IPS-11a (cell line): ENCODE measurements around the gene STARD4.

Experiments
- H3K4me3 ChIP-seq: one replicate; pipeline ENCODE4 v1.5.1; 2013; ENCODE audit warnings: low read depth, low read length, control low read depth

STARD4 gene

GRCh38 chr5:111478266-111478665 lies 34.1 kb downstream of the STARD4 start:
- H3K4me3 ChIP-seq, result no peak overlapping the region

GRCh38 chr5:111472579-111472978 lies 39.8 kb downstream of the STARD4 start:
- H3K4me3 ChIP-seq, result no peak overlapping the region

GRCh38 chr5:111472096-111472495 lies 40.2 kb downstream of the STARD4 start:
- H3K4me3 ChIP-seq, result no peak overlapping the region

GRCh38 chr5:111469903-111470302 lies 42.4 kb downstream of the STARD4 start:
- no peak overlapping the region for H3K4me3 ChIP-seq

- H3K4me3 ChIP-seq, result no peak overlapping the region
Measured at GRCh38 chr5:111469293-111469896, 42.9 kb downstream of the STARD4 start.

GRCh38 chr5:111463311-111463710 lies 49.0 kb downstream of the STARD4 start:
- no peak overlapping the region for H3K4me3 ChIP-seq

- no peak overlapping the region for H3K4me3 ChIP-seq
Measured at GRCh38 chr5:111461934-111462333, 50.4 kb downstream of the STARD4 start.

GRCh38 chr5:111461255-111461671 lies 51.1 kb downstream of the STARD4 start:
- H3K4me3 ChIP-seq, result no peak overlapping the region

GRCh38 chr5:111454776-111455175 lies 57.6 kb downstream of the STARD4 start:
- H3K4me3 ChIP-seq, result no peak overlapping the region

GRCh38 chr5:111454198-111454622 lies 58.1 kb downstream of the STARD4 start:
- no peak overlapping the region for H3K4me3 ChIP-seq

- H3K4me3 ChIP-seq, result no peak overlapping the region
Measured at GRCh38 chr5:111453747-111454146, 58.6 kb downstream of the STARD4 start.

- no peak overlapping the region for H3K4me3 ChIP-seq
Measured at GRCh38 chr5:111453295-111453694, 59.0 kb downstream of the STARD4 start.

GRCh38 chr5:111447822-111448221 lies 64.5 kb downstream of the STARD4 start:
- H3K4me3 ChIP-seq, result no peak overlapping the region

GRCh38 chr5:111447099-111447498 lies 65.2 kb downstream of the STARD4 start:
- no peak overlapping the region for H3K4me3 ChIP-seq
